Smooth muscle cell (in vitro differentiated cells): ENCODE measurements around the gene ADGRB3. TPM values are rescaled to one million over a fixed set of nuclear protein-coding genes. Genes with fewer than 3 reads are reported as not detected.

ENCODE experiments used
- DNase-seq: peaks from one replicate; lab custom pipeline; 2025; ENCODE audit not compliant: unreplicated experiment; lab: John Stamatoyannopoulos, UW
- H2AFZ ChIP-seq: fragments of 200-600 bp; sonication (generic); 2 replicates; pipeline ENCODE4 v1.6.0; 2016; ENCODE audit warnings: antibody characterized with exemption, low read depth, mild to moderate bottlenecking
- H3F3A ChIP-seq: fragments of 200-600 bp; sonication (generic); 2 replicates; pipeline ENCODE4 v1.6.0; 2017; ENCODE audit warnings: antibody characterized with exemption, low read depth
- H3K27ac ChIP-seq: fragments of 200-600 bp; sonication (generic); 2 replicates; pipeline ENCODE4 v1.5.1; 2016; ENCODE audit warnings: low read depth, mild to moderate bottlenecking
- H3K27me3 ChIP-seq: fragments of 200-600 bp; sonication (generic); 2 replicates; pipeline ENCODE4 v1.6.1; 2016; ENCODE audit warnings: low read depth, mild to moderate bottlenecking
- H3K36me3 ChIP-seq: fragments of 200-600 bp; sonication (generic); 2 replicates; pipeline ENCODE4 v1.5.1; 2016; ENCODE audit warnings: low read depth
- H3K4me1 ChIP-seq: fragments of 200-600 bp; sonication (generic); 2 replicates; pipeline ENCODE4 v1.5.1; 2016; ENCODE audit warnings: low read depth
- H3K4me2 ChIP-seq: fragments of 200-600 bp; sonication (generic); 2 replicates; pipeline ENCODE4 v1.6.0; 2016; ENCODE audit warnings: mild to moderate bottlenecking
- H3K4me3 ChIP-seq: fragments of 200-600 bp; sonication (generic); 2 replicates; pipeline ENCODE4 v1.5.1; 2016; ENCODE audit warnings: mild to moderate bottlenecking
- H3K79me2 ChIP-seq: fragments of 200-600 bp; sonication (generic); 2 replicates; pipeline ENCODE4 v1.6.0; 2016; ENCODE audit warnings: low read depth, mild to moderate bottlenecking
- H3K9ac ChIP-seq: fragments of 200-600 bp; sonication (generic); 2 replicates; pipeline ENCODE4 v1.6.0; 2016; ENCODE audit warnings: low read depth
- H3K9me3 ChIP-seq: fragments of 200-600 bp; sonication (generic); replicated peaks from 2 replicates; pipeline ENCODE4 v1.5.1; 2016; ENCODE audit warnings: low read depth
- H4K20me1 ChIP-seq: fragments of 200-600 bp; sonication (generic); 2 replicates; pipeline ENCODE4 v1.6.0; 2016; ENCODE audit warnings: low read depth
- WGBS: methylation state at CpG from one replicate; pipeline ENCODE4 v1.1.7; 2016; ENCODE audit warnings: low lambda C conversion rate; 5-methylcytosine and 5-hydroxymethylcytosine counted together
- polyA plus RNA-seq: library from polyadenylated mRNA; unstranded; fragments of >200 nt; fragmentation: Nextera tagmentation; extraction: Ambion mirVana; gene quantifications from 2 replicates; pipeline ENCODE4 v1.2.1, GENCODE V29; 2016
- total RNA-seq: library from RNA; depleted of rRNA; stranded (reverse); fragments of >200 nt; gene quantifications from 2 replicates; pipeline ENCODE4 v1.2.3, GENCODE V29; 2014
- TF ChIP-seq, protein P1 (sequence below): fragments of 200-600 bp; sonication (generic); IDR thresholded peaks from 2 replicates; pipeline ENCODE4 v1.5.1; 2017; ENCODE audit warnings: borderline replicate concordance, mild to moderate bottlenecking, antibody characterized with exemption; ENCODE audit not compliant: insufficient read depth, poor library complexity, severe bottlenecking

The ADGRB3 gene
- total and polyA plus RNA-seq, 2 experiments from 2014 or later: 0.34 to 0.63 TPM

DNA sequence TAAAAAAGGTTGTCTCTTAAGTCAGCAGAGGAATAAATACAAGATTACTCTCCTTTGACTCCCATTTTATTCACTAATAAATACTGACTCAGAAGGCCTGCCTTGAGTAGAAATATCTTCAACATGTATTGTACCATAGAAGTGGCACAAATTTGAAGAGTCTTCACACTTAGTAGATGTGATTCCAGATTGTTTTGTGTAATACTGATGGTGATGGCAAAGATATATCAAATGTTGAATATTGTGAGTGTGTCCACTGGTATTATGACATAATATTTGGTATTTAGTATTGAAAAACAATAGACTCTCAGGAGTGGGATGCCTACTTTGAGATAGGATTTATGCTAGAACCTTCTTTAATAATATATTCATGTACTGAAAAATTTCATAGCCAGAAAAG, 7.0 kb downstream of the ADGRB3 start:
- Histone ChIP-seq H3F3A (no peaks in the 10 kb centered on the region), H3K27me3 (peaks cover 41% of the 10 kb centered on the region), H3K4me3 (no peak overlapping the region), H3K4me1 (peaks cover 9% of the 10 kb centered on the region), H2AFZ (no peak overlapping the region), H4K20me1 (no peaks in the 10 kb centered on the region), H3K4me2 (no peak overlapping the region), H3K9me3 (no peaks in the 10 kb centered on the region), H3K36me3 (no peaks in the 10 kb centered on the region), H3K79me2 (no peaks in the 10 kb centered on the region), H3K9ac (no peak overlapping the region), H3K27ac (no peak overlapping the region)
- TF ChIP-seq, protein P1, sequence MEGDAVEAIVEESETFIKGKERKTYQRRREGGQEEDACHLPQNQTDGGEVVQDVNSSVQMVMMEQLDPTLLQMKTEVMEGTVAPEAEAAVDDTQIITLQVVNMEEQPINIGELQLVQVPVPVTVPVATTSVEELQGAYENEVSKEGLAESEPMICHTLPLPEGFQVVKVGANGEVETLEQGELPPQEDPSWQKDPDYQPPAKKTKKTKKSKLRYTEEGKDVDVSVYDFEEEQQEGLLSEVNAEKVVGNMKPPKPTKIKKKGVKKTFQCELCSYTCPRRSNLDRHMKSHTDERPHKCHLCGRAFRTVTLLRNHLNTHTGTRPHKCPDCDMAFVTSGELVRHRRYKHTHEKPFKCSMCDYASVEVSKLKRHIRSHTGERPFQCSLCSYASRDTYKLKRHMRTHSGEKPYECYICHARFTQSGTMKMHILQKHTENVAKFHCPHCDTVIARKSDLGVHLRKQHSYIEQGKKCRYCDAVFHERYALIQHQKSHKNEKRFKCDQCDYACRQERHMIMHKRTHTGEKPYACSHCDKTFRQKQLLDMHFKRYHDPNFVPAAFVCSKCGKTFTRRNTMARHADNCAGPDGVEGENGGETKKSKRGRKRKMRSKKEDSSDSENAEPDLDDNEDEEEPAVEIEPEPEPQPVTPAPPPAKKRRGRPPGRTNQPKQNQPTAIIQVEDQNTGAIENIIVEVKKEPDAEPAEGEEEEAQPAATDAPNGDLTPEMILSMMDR: no peak
- DNase-seq: no peak

DNA sequence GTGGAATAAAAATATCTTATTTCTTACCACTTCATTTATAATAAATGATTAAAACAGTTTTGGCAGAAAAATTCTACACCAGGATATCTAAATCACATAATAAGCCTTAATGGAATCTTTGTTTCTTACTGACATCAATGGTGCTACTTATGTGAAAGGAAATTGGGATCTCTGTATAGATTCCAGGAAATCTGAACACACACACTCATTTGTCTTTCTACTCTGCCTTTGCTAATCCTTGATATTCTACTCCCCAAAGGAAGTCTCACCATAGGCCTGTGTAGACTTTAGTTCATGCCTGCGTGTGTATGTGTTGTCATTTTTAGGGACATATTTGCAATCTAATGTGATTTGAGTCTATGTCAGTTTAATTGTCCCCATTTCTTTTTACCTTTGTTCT, 7.9 kb downstream of the ADGRB3 start:
- H3K9me3 ChIP-seq: no peaks in the 10 kb centered on the region
- H3K79me2 ChIP-seq: no peaks in the 10 kb centered on the region
- no peak overlapping the region for H3K4me2 ChIP-seq
- DNase-seq: no peak
- TF ChIP-seq, protein P1: no peak
- no peaks in the 10 kb centered on the region for H3F3A ChIP-seq
- no peak overlapping the region for H2AFZ ChIP-seq
- H3K27me3 ChIP-seq: peaks cover 34% of the 10 kb centered on the region
- H4K20me1 ChIP-seq: no peaks in the 10 kb centered on the region
- H3K27ac ChIP-seq: no peak overlapping the region
- 86% methylated on average over 1 of the region's 1 CpG for WGBS
- H3K9ac ChIP-seq: no peak overlapping the region
- no peak overlapping the region for H3K4me3 ChIP-seq
- no peaks in the 10 kb centered on the region for H3K36me3 ChIP-seq
- peaks cover 9% of the 10 kb centered on the region for H3K4me1 ChIP-seq

DNA sequence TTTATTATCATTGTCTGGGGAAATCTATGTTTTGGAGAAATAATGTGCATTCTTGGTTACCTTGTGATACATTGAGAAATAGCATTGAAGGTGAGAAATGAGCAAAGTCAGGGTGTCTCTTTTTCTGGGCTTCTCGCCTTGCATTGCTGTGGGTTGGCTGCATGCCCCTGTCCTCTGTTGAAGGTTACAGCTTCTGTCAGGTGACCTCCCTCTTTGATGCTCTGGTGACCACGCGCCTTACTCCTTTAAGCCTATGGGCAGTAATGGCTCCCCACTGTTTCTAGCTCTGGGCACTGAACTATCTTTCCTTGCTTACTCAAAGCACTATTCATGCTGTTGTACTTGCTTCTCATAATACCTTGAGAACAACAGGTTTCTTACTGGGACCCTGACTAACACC, 14.6 kb downstream of the ADGRB3 start:
- no peak overlapping the region for H3K27ac ChIP-seq
- H3K4me3 ChIP-seq: no peak overlapping the region
- no peaks in the 10 kb centered on the region for H3K27me3 ChIP-seq
- no peaks in the 10 kb centered on the region for H3K9me3 ChIP-seq
- WGBS: 76% methylated on average over 3 of the region's 3 CpGs
- no peaks in the 10 kb centered on the region for H3F3A ChIP-seq
- H3K9ac ChIP-seq: no peak overlapping the region
- no peak for DNase-seq
- no peaks in the 10 kb centered on the region for H3K36me3 ChIP-seq
- no peaks in the 10 kb centered on the region for H3K79me2 ChIP-seq
- peaks cover 3% of the 10 kb centered on the region for H3K4me1 ChIP-seq
- no peak overlapping the region for H3K4me2 ChIP-seq
- H4K20me1 ChIP-seq: no peaks in the 10 kb centered on the region
- no peak overlapping the region for H2AFZ ChIP-seq
- TF ChIP-seq, protein P1: no peak

DNA sequence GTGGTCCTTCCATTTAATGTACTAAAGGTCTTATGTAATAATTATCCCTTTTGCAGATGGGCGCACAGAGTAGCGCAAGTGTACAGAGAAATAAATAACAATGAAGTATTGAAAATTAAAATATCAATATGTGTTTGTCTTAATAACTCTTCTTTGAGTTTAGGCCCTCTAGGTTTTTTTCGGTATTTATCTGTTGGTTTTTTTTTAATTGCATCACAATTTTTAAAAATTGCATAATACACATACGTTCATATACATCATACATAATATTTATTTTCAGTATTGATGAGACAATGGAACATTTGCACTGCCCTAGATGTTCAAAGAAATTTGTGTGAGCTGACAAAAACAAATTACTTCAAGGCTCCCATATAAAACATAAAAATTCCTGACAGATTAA, 15.1 kb downstream of the ADGRB3 start:
- H3K79me2 ChIP-seq: no peaks in the 10 kb centered on the region
- H3K4me3 ChIP-seq: no peak overlapping the region
- no peak overlapping the region for H2AFZ ChIP-seq
- no peaks in the 10 kb centered on the region for H3K27me3 ChIP-seq
- H3K36me3 ChIP-seq: no peaks in the 10 kb centered on the region
- H3F3A ChIP-seq: no peaks in the 10 kb centered on the region
- H4K20me1 ChIP-seq: no peaks in the 10 kb centered on the region
- H3K9ac ChIP-seq: no peak overlapping the region
- H3K27ac ChIP-seq: no peak overlapping the region
- no peak for DNase-seq
- WGBS: 97% methylated on average over 4 of the region's 4 CpGs
- TF ChIP-seq, protein P1: no peak
- no peaks in the 10 kb centered on the region for H3K9me3 ChIP-seq
- H3K4me2 ChIP-seq: no peak overlapping the region
- peaks cover 3% of the 10 kb centered on the region for H3K4me1 ChIP-seq
